ENCODE data around the gene REPIN1. TPM values are rescaled to one million over a fixed set of nuclear protein-coding genes. Genes with fewer than 3 reads are reported as not detected.

The REPIN1 gene
- total RNA-seq, 3 donors from 2014 or later (not counting 1 experiment from before 2014, with no cell fraction given), result 58.9 to 79.4 (median 76.5) TPM

- Mint-ChIP-seq H3K4me1 (peaks cover 0 to 11% of the 10 kb centered on the region in 2 donors), H3K4me3 (no peak overlapping the region), H3K27ac (no peak overlapping the region), H3K36me3 (no peaks in the 10 kb centered on the region), H3K27me3 (ENCODE audit: low read depth in 2 of 2) (peaks cover 10 to 23% of the 10 kb centered on the region in 2 donors), H3K9me3 (no peaks in the 10 kb centered on the region)
- Histone ChIP-seq H3K27me3 (ENCODE audit: control insufficient read depth, insufficient read depth, low read length) (peaks cover 13% of the 10 kb centered on the region), H3K9me3 (ENCODE audit: control insufficient read depth, insufficient read depth, low read length) (no peaks in the 10 kb centered on the region), H3K27ac (ENCODE audit: low read length) (no peak overlapping the region), H3K4me3 (ENCODE audit: low read length) (no peak overlapping the region), H3K36me3 (ENCODE audit: control insufficient read depth, insufficient read depth, low read length) (peaks cover 6% of the 10 kb centered on the region), H3K4me1 (ENCODE audit: control insufficient read depth, insufficient read depth, low read length) (peaks cover 12% of the 10 kb centered on the region)
- no peak for ATAC-seq
- no peak for DNase-seq
- intact Hi-C loops (cut with micrococcal nuclease), result no loop called here
- 87% methylated on average over 6 of the region's 6 CpGs for WGBS (ENCODE audit: insufficient coverage)
- no peak for TF ChIP-seq CTCF (IDR thresholded peaks at IDR 0.05)
These were observed 31.0 kb upstream of the REPIN1 start for GRCh38 chr7:150337659-150338081.

- H3K4me1 ChIP-seq (ENCODE audit: control insufficient read depth, insufficient read depth, low read length), result peaks cover 12% of the 10 kb centered on the region
- H3K36me3 Mint-ChIP-seq, result no peaks in the 10 kb centered on the region
- WGBS (ENCODE audit: insufficient coverage), result 88% methylated on average over 11 of the region's 11 CpGs
- no peak overlapping the region for H3K27ac Mint-ChIP-seq
- peaks cover 13% of the 10 kb centered on the region for H3K27me3 ChIP-seq (ENCODE audit: control insufficient read depth, insufficient read depth, low read length)
- peaks cover 0 to 11% of the 10 kb centered on the region in 2 donors for H3K4me1 Mint-ChIP-seq
- no peak overlapping the region for H3K27ac ChIP-seq (ENCODE audit: low read length)
- H3K4me3 ChIP-seq (ENCODE audit: low read length), result no peak overlapping the region
- ATAC-seq (no peak), DNase-seq (no peak)
- peaks cover 6% of the 10 kb centered on the region for H3K36me3 ChIP-seq (ENCODE audit: control insufficient read depth, insufficient read depth, low read length)
- TF ChIP-seq CTCF (IDR thresholded peaks at IDR 0.05), result no peak
- no peaks in the 10 kb centered on the region for H3K9me3 ChIP-seq (ENCODE audit: control insufficient read depth, insufficient read depth, low read length)
- H3K9me3 Mint-ChIP-seq, result no peaks in the 10 kb centered on the region
- H3K27me3 Mint-ChIP-seq (ENCODE audit: low read depth in 2 of 2), result peaks cover 17 to 28% of the 10 kb centered on the region in 2 donors
- intact Hi-C loops (cut with micrococcal nuclease), result no loop called here
- H3K4me3 Mint-ChIP-seq, result no peak overlapping the region
These were observed 30.3 kb upstream of the REPIN1 start for GRCh38 chr7:150338166-150338829.

GRCh38 chr7:150339409-150339809 is 29.2 kb upstream of the REPIN1 start:
- Mint-ChIP-seq H3K9me3 (no peaks in the 10 kb centered on the region), H3K27ac (no peak overlapping the region), H3K36me3 (no peaks in the 10 kb centered on the region), H3K4me3 (no peak overlapping the region), H3K4me1 (peaks cover 0 to 11% of the 10 kb centered on the region in 2 donors), H3K27me3 (ENCODE audit: low read depth in 2 of 2) (peaks cover 24 to 32% of the 10 kb centered on the region in 2 donors)
- 56% methylated on average over 9 of the region's 9 CpGs for WGBS (ENCODE audit: insufficient coverage)
- H3K36me3 ChIP-seq (ENCODE audit: control insufficient read depth, insufficient read depth, low read length), result peaks cover 6% of the 10 kb centered on the region
- H3K4me3 ChIP-seq (ENCODE audit: low read length), result no peak overlapping the region
- H3K9me3 ChIP-seq (ENCODE audit: control insufficient read depth, insufficient read depth, low read length), result peaks cover under 1% of the 10 kb centered on the region
- no peak for TF ChIP-seq CTCF (IDR thresholded peaks at IDR 0.05)
- no peak for DNase-seq
- peaks cover 18% of the 10 kb centered on the region for H3K27me3 ChIP-seq (ENCODE audit: control insufficient read depth, insufficient read depth, low read length)
- intact Hi-C loops (cut with micrococcal nuclease), result no loop called here
- H3K27ac ChIP-seq (ENCODE audit: low read length), result no peak overlapping the region
- peaks cover 12% of the 10 kb centered on the region for H3K4me1 ChIP-seq (ENCODE audit: control insufficient read depth, insufficient read depth, low read length)
- ATAC-seq, result no peak

All from natural killer cell (primary cell).